Parathyroid adenoma (tissue), 2 donors: ENCODE measurements around the gene PPM1E.

ENCODE experiments used
- H2AFZ ChIP-seq: fragments of 300-600 bp; sonication (generic); one replicate; pipeline ENCODE4 v1.7.0; 2017; ENCODE audit warnings: antibody characterized with exemption, mild to moderate bottlenecking
- H3K27ac ChIP-seq: fragments of 300-600 bp; sonication (generic); one replicate; pipeline ENCODE4 v1.7.0; 2017
- H3K27me3 ChIP-seq: fragments of 300-600 bp; sonication (generic); one replicate; pipeline ENCODE4 v1.7.0; 2017; ENCODE audit warnings: low read length; ENCODE audit not compliant: control insufficient read depth, insufficient read depth
- H3K36me3 ChIP-seq: fragments of 300-600 bp; sonication (generic); one replicate; pipeline ENCODE4 v1.7.0; 2017; ENCODE audit warnings: low read length; ENCODE audit not compliant: control insufficient read depth, insufficient read depth
- H3K4me1 ChIP-seq: fragments of 300-600 bp; sonication (generic); one replicate; pipeline ENCODE4 v1.7.0; 2017; ENCODE audit warnings: control low read depth
- H3K4me2 ChIP-seq: fragments of 300-600 bp; sonication (generic); one replicate; pipeline ENCODE4 v1.7.0; 2017; ENCODE audit warnings: low read length
- H3K4me3 ChIP-seq: fragments of 300-600 bp; sonication (generic); one replicate; pipeline ENCODE4 v1.7.0; 2017; ENCODE audit warnings: low read depth, low read length
- H3K79me2 ChIP-seq: fragments of 300-600 bp; sonication (generic); one replicate; pipeline ENCODE4 v1.7.0; 2017; ENCODE audit warnings: control low read depth
- H3K9ac ChIP-seq: fragments of 300-600 bp; sonication (generic); one replicate; pipeline ENCODE4 v1.7.0; 2017; ENCODE audit warnings: mild to moderate bottlenecking
- H3K9me3 ChIP-seq: fragments of 300-600 bp; sonication (generic); one replicate; pipeline ENCODE4 v1.7.0; 2017; ENCODE audit warnings: low read length; ENCODE audit not compliant: control insufficient read depth
- CTCF ChIP-seq: fragments of 300-600 bp; sonication (generic); IDR thresholded peaks from one replicate; pipeline ENCODE4 v1.7.0; 2017; ENCODE audit warnings: antibody characterized with exemption, mild to moderate bottlenecking
- donor health status: primary hyperparathyroidism.

PPM1E gene

GRCh38 chr17:58755577-58756245 is at the start of gene PPM1E:
PPM1E (plus strand) TSS chr17:58755854.
- Histone ChIP-seq H3K79me2 (no peaks in the 10 kb centered on the region), H3K4me2 (peak within 1 kb of the TSS; percentile 94), H3K9me3 (no peaks in the 10 kb centered on the region), H3K4me1 (no peaks in the 10 kb centered on the region), H3K36me3 (no peaks in the 10 kb centered on the region), H3K4me3 (peak within 1 kb of the TSS; percentile 71), H2AFZ (peak within 1 kb of the TSS; percentile 96), H3K9ac (no peak within 1 kb of the TSS), H3K27me3 (no peaks in the 10 kb centered on the region), H3K27ac (no peak within 1 kb of the TSS)
- no peak for TF ChIP-seq CTCF

- H3K4me3 ChIP-seq: no peak overlapping the region
- no peaks in the 10 kb centered on the region for H3K27me3 ChIP-seq
- no peaks in the 10 kb centered on the region for H3K4me1 ChIP-seq
- peak overlapping the region; percentile 9 for H3K4me2 ChIP-seq
- H3K9me3 ChIP-seq: no peaks in the 10 kb centered on the region
- no peaks in the 10 kb centered on the region for H3K79me2 ChIP-seq
- H3K36me3 ChIP-seq: no peaks in the 10 kb centered on the region
- H3K27ac ChIP-seq: peak overlapping the region; percentile 61
- H2AFZ ChIP-seq: peak overlapping the region; percentile 16
- H3K9ac ChIP-seq: no peak overlapping the region
- TF ChIP-seq CTCF: no peak
Measured at GRCh38 chr17:58706351-58707140, 49.1 kb upstream of the PPM1E start.

GRCh38 chr17:58710948-58711552 is 44.6 kb upstream of the PPM1E start:
- no peak overlapping the region for H3K27ac ChIP-seq
- no peak overlapping the region for H3K9ac ChIP-seq
- H3K9me3 ChIP-seq: no peaks in the 10 kb centered on the region
- H3K79me2 ChIP-seq: no peaks in the 10 kb centered on the region
- peak; percentile 87 for TF ChIP-seq CTCF
- H3K4me1 ChIP-seq: no peaks in the 10 kb centered on the region
- no peak overlapping the region for H2AFZ ChIP-seq
- no peaks in the 10 kb centered on the region for H3K36me3 ChIP-seq
- H3K4me2 ChIP-seq: no peak overlapping the region
- no peak overlapping the region for H3K4me3 ChIP-seq
- H3K27me3 ChIP-seq: no peaks in the 10 kb centered on the region

GRCh38 chr17:58722274-58722673 is 33.4 kb upstream of the PPM1E start:
- Histone ChIP-seq H3K27me3 (no peaks in the 10 kb centered on the region), H3K9me3 (no peaks in the 10 kb centered on the region), H3K79me2 (no peaks in the 10 kb centered on the region), H3K4me2 (no peak overlapping the region), H2AFZ (no peak overlapping the region), H3K4me1 (no peaks in the 10 kb centered on the region), H3K4me3 (no peak overlapping the region), H3K9ac (no peak overlapping the region), H3K27ac (no peak overlapping the region), H3K36me3 (no peaks in the 10 kb centered on the region)
- TF ChIP-seq CTCF: no peak
